Erythroblast (primary cell): ENCODE measurements around the gene OR51I1.

Experiments used
- GATA1 ChIP-seq: IDR thresholded peaks from 2 replicates; pipeline ENCODE4 v1.6.1; 2011; ENCODE audit warnings: low read depth, mild to moderate bottlenecking, control low read depth, low read length, moderate library complexity
- POLR2A ChIP-seq: IDR thresholded peaks from 2 replicates; pipeline ENCODE4 v1.6.1; 2011; ENCODE audit warnings: mild to moderate bottlenecking, low read length

GRCh38 chr11:5449023-5449422 lies 7.7 kb upstream of the OR51I1 start, which contains the start of gene OR51I2:
- TF ChIP-seq POLR2A (no peak), GATA1 (no peak)
